GM04503 (cell line): ENCODE measurements around the gene FRMD4A.
A peak's percentile ranks its signal among the peaks of the same experiment; 100 is the strongest.

Experiments used
- DNase-seq: peaks from one replicate; pipeline ENCODE4 v3.0.0-alpha.2; 2012; ENCODE audit warnings: low read depth

The FRMD4A gene

GRCh38 chr10:13649844-13650520 is 680.7 kb downstream of the FRMD4A start:
- no peak for DNase-seq

- no peak for DNase-seq
Observed at GRCh38 chr10:13648425-13648824, 682.3 kb downstream of the FRMD4A start.

GRCh38 chr10:13644866-13645265 is 685.9 kb downstream of the FRMD4A start:
- no peak for DNase-seq

- no peak for DNase-seq
Observed at GRCh38 chr10:13643016-13643415, 687.7 kb downstream of the FRMD4A start.

GRCh38 chr10:13642293-13642692 is 688.4 kb downstream of the FRMD4A start:
- no peak for DNase-seq

- no peak for DNase-seq
Observed at GRCh38 chr10:13637894-13638293, 692.8 kb downstream of the FRMD4A start.

- no peak for DNase-seq
Observed at GRCh38 chr10:13637303-13637856, 693.3 kb downstream of the FRMD4A start.

- DNase-seq = no peak
Observed at GRCh38 chr10:13636776-13637175, 693.9 kb downstream of the FRMD4A start.

GRCh38 chr10:13634207-13634606 is 696.5 kb downstream of the FRMD4A start:
- DNase-seq = peak; percentile 45

- peak; percentile 69 for DNase-seq
Observed at GRCh38 chr10:13633689-13634088, 697.0 kb downstream of the FRMD4A start.

- DNase-seq = no peak
Observed at GRCh38 chr10:13632884-13633440, 697.8 kb downstream of the FRMD4A start.

- DNase-seq = no peak
Observed at GRCh38 chr10:13632440-13632839, 698.3 kb downstream of the FRMD4A start.

- no peak for DNase-seq
Observed at GRCh38 chr10:13631594-13631993, 699.1 kb downstream of the FRMD4A start.

- DNase-seq = no peak
Observed at GRCh38 chr10:13630231-13630630, 700.5 kb downstream of the FRMD4A start.

GRCh38 chr10:13629116-13629515 is 701.6 kb downstream of the FRMD4A start:
- DNase-seq = no peak

- no peak for DNase-seq
Observed at GRCh38 chr10:13628661-13629060, 702.1 kb downstream of the FRMD4A start.

- DNase-seq = no peak
Observed at GRCh38 chr10:13627459-13628310, 703.0 kb downstream of the FRMD4A start.

- no peak for DNase-seq
Observed at GRCh38 chr10:13624630-13625029, 706.1 kb downstream of the FRMD4A start.

GRCh38 chr10:13621931-13622330 is 708.8 kb downstream of the FRMD4A start:
- no peak for DNase-seq

- no peak for DNase-seq
Observed at GRCh38 chr10:13617116-13617515, 713.6 kb downstream of the FRMD4A start.

- no peak for DNase-seq
Observed at GRCh38 chr10:13615650-13616300, 714.9 kb downstream of the FRMD4A start.
